Measurements from ENCODE around the gene DUSP18.

The DUSP18 gene

DNA sequence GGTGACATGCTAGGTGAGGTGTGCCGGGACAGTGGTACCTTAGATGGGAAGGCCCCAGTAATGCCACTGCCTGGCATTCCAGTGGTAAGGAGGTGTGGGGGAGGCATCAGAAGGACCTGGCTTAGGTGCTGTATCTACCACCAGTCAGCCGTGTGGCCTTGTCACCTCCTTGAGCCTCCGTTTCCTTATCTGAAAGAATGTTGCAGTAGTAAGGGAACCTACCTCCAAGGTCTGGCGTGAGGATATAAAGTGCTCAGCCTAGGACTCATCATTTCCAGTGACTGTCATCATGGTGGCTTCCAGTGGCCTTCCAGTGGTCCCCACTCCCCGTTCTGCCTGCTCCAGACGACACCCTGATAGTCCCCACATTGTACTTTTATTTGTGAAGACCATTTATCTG lies 6.8 kb upstream of the DUSP18 start:
- no peak overlapping the region for H3K9ac ChIP-seq (ENCODE audit: low read length)
- no peaks in the 10 kb centered on the region for H3K9me3 ChIP-seq (ENCODE audit: control insufficient read depth, low read depth, low read length)
- no peak overlapping the region for H3K27ac ChIP-seq (ENCODE audit: low read length)
- no peaks in the 10 kb centered on the region for H3K36me3 ChIP-seq (ENCODE audit: control insufficient read depth, low read depth, low read length)
- H3K27me3 ChIP-seq (ENCODE audit: control insufficient read depth, insufficient read depth, low read length): no peaks in the 10 kb centered on the region
- H3K4me1 ChIP-seq (ENCODE audit: control insufficient read depth, low read depth, low read length): peaks cover 6% of the 10 kb centered on the region
- no peak overlapping the region for H3K4me3 ChIP-seq (ENCODE audit: low read length)

DNA sequence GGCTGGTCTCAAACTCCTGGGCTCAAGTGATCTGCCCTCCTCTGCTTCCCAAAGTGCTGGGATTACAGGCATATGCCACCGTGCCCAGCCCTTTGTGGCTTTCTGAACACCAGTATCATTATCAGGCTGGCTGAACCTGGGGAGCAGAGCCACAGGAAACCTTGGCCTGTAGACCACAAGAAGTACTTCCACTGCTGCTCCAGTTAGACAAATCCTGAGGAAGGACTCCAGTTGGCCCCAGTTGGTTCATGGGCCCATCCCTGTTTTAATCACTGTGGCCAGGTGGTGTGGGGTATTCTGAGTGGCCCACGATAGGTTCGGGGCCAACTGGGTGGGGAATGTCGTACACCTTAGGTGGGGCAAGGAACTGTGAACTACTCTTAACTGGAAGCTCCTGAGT lies 5.5 kb upstream of the DUSP18 start:
- Histone ChIP-seq H3K4me3 (ENCODE audit: low read length) (no peak overlapping the region), H3K27me3 (ENCODE audit: control insufficient read depth, insufficient read depth, low read length) (peaks cover 12% of the 10 kb centered on the region), H3K9ac (ENCODE audit: low read length) (no peak overlapping the region)

DNA sequence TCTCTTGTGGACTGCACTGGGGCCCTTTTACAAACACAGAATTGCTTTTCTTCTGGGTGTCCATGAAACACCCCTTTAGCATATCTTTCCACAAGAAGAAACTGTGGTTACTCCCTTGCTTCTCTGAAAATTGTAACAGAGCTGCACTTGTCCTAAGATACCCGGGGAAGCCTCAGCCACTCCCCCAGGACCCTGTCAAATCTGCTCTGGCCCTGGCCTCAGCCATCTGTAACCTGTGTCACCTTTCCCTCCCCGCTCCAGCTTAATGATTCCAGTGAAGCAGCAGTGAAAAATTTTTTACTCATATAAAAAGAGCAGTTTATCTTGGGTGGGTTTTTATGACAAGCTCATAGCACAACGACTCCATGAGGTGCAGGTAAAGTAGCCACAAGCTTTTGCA lies 3.4 kb upstream of the DUSP18 start:
- peaks cover 11% of the 10 kb centered on the region for H3K4me1 ChIP-seq (ENCODE audit: control insufficient read depth, low read depth, low read length)
- H3K36me3 ChIP-seq (ENCODE audit: control insufficient read depth, low read depth, low read length): no peaks in the 10 kb centered on the region
- H3K4me3 ChIP-seq (ENCODE audit: low read length): no peak overlapping the region
- peaks cover 21% of the 10 kb centered on the region for H3K27me3 ChIP-seq (ENCODE audit: control insufficient read depth, insufficient read depth, low read length)
- H3K9me3 ChIP-seq (ENCODE audit: control insufficient read depth, low read depth, low read length): no peaks in the 10 kb centered on the region
- no peak overlapping the region for H3K27ac ChIP-seq (ENCODE audit: low read length)
- no peak overlapping the region for H3K9ac ChIP-seq (ENCODE audit: low read length)

More for the DNA sequence above, 5.5 kb upstream of the DUSP18 start:
- Histone ChIP-seq H3K9me3 (ENCODE audit: control insufficient read depth, low read depth, low read length) (no peaks in the 10 kb centered on the region), H3K4me1 (ENCODE audit: control insufficient read depth, low read depth, low read length) (peaks cover 4% of the 10 kb centered on the region), H3K36me3 (ENCODE audit: control insufficient read depth, low read depth, low read length) (no peaks in the 10 kb centered on the region), H3K27ac (ENCODE audit: low read length) (no peak overlapping the region)

DNA sequence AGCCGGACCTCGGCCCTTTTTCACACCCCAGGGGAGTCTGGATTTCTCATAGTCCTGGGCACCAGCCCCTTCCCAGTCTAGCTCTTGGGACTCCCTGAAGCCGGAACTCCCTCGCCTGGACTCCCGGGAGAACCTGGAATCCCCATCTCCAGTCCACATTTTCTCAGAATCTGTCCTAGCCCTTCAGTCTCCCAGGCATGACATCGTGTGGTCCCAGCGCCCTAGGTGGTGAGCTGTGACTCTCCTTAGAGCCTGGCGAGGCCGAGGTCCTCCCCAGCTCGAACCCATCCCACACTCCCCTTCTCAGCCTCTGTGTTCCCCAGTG lies 673 bp upstream of the DUSP18 start:
- Histone ChIP-seq H3K9ac (ENCODE audit: low read length) (peak overlapping the region; percentile 58), H3K27ac (ENCODE audit: low read length) (no peak overlapping the region), H3K27me3 (ENCODE audit: control insufficient read depth, insufficient read depth, low read length) (peaks cover 27% of the 10 kb centered on the region), H3K9me3 (ENCODE audit: control insufficient read depth, low read depth, low read length) (no peaks in the 10 kb centered on the region), H3K36me3 (ENCODE audit: control insufficient read depth, low read depth, low read length) (no peaks in the 10 kb centered on the region), H3K4me1 (ENCODE audit: control insufficient read depth, low read depth, low read length) (peaks cover 11% of the 10 kb centered on the region), H3K4me3 (ENCODE audit: low read length) (peak overlapping the region; percentile 81)

DNA sequence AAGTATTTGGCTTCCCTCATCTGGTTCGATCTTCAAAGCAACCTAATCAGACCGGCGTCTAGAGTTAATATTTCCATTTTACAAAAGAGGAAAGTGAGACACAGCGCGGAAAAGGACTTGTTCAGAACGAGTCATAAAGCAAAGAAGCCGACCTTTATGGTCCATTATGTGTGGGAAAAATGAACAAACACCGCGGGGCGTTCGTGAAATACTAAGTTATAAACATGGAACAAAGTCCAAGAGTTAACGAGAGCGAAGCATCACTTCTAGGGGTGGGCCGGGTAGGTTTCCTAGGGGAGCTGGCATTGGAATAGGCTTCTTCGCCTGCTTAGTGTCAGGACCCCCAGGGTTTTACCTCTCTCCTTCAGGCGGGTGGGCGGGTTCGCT lies 575 bp downstream of the DUSP18 start:
- Histone ChIP-seq H3K27ac (ENCODE audit: low read length) (no peak overlapping the region), H3K9ac (ENCODE audit: low read length) (peak overlapping the region; percentile 29), H3K27me3 (ENCODE audit: control insufficient read depth, insufficient read depth, low read length) (peaks cover 27% of the 10 kb centered on the region), H3K9me3 (ENCODE audit: control insufficient read depth, low read depth, low read length) (no peaks in the 10 kb centered on the region), H3K4me3 (ENCODE audit: low read length) (peak overlapping the region; percentile 81), H3K4me1 (ENCODE audit: control insufficient read depth, low read depth, low read length) (peaks cover 11% of the 10 kb centered on the region), H3K36me3 (ENCODE audit: control insufficient read depth, low read depth, low read length) (no peaks in the 10 kb centered on the region)

DNA sequence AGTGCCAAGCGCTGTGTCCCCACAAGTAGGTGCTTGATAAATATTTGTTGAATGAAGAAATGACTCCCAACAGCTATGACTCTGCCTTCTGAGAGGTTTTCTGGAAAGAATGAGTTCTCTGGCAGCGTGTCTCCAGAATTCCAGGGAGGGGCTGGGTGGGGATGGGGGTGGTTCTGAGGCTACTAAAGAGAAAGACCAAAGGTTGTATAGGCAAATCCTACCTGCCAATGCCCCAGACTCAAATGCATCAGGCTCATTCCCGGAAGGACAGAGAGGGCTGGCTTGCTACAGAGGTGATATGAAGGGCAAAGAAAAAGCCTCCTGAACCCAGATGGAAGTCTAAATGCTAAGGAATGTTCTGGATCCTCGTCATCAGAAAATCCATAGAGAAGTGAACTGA lies 1.9 kb downstream of the DUSP18 start:
- Histone ChIP-seq H3K9me3 (ENCODE audit: control insufficient read depth, low read depth, low read length) (no peaks in the 10 kb centered on the region), H3K4me3 (ENCODE audit: low read length) (no peak overlapping the region)

DNA sequence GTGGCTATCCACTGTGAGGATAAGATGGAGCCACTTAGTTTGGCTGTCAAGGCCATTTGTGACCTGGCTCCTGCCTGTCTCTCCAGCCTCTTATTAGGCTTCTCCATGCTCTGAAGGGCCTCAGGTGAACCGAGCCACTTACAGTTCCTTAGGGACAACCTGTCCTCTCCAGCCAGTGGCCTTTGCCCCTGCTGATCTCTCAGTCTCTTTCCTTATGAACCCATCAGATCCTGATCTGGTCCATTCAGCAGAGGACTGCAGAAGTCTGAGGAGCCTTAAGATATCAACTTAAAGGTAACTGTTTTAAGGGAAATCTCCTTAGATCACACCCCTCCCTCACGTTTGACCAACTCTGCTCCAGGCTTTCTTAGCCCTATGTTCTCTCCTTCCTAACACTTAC lies 2.4 kb downstream of the DUSP18 start:
- H3K9ac ChIP-seq (ENCODE audit: low read length): no peak overlapping the region
- H3K9me3 ChIP-seq (ENCODE audit: control insufficient read depth, low read depth, low read length): no peaks in the 10 kb centered on the region
- peaks cover 11% of the 10 kb centered on the region for H3K4me1 ChIP-seq (ENCODE audit: control insufficient read depth, low read depth, low read length)
- no peak overlapping the region for H3K4me3 ChIP-seq (ENCODE audit: low read length)
- H3K27me3 ChIP-seq (ENCODE audit: control insufficient read depth, insufficient read depth, low read length): peaks cover 27% of the 10 kb centered on the region
- no peaks in the 10 kb centered on the region for H3K36me3 ChIP-seq (ENCODE audit: control insufficient read depth, low read depth, low read length)
- H3K27ac ChIP-seq (ENCODE audit: low read length): no peak overlapping the region

More for the DNA sequence above, 1.9 kb downstream of the DUSP18 start:
- H3K27me3 ChIP-seq (ENCODE audit: control insufficient read depth, insufficient read depth, low read length): peaks cover 27% of the 10 kb centered on the region
- H3K9ac ChIP-seq (ENCODE audit: low read length): no peak overlapping the region
- peaks cover 11% of the 10 kb centered on the region for H3K4me1 ChIP-seq (ENCODE audit: control insufficient read depth, low read depth, low read length)
- H3K36me3 ChIP-seq (ENCODE audit: control insufficient read depth, low read depth, low read length): no peaks in the 10 kb centered on the region
- H3K27ac ChIP-seq (ENCODE audit: low read length): no peak overlapping the region

DNA sequence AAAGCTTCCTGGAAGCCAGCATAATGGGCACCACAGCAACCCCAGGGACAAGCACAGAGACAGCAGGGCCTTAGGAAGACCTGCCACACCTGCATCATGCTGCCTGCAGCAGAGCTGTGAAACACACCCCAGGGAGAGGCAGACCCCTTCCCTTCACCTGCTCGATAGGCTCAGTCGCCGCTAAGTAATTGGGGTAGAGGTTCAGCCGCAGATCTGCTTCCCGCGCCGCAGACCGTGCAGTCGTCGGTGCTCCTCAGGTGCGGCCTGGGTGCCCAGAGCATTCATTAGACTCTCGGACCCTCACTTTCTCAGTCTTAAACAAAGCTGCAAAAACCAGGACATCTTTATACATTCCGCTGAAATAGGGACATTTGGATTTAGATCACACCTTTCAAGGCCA lies 2.9 kb downstream of the DUSP18 start:
- Histone ChIP-seq H3K36me3 (ENCODE audit: control insufficient read depth, low read depth, low read length) (no peaks in the 10 kb centered on the region), H3K9me3 (ENCODE audit: control insufficient read depth, low read depth, low read length) (no peaks in the 10 kb centered on the region), H3K4me1 (ENCODE audit: control insufficient read depth, low read depth, low read length) (peaks cover 11% of the 10 kb centered on the region), H3K9ac (ENCODE audit: low read length) (no peak overlapping the region), H3K4me3 (ENCODE audit: low read length) (no peak overlapping the region), H3K27ac (ENCODE audit: low read length) (no peak overlapping the region), H3K27me3 (ENCODE audit: control insufficient read depth, insufficient read depth, low read length) (peaks cover 27% of the 10 kb centered on the region)

DNA sequence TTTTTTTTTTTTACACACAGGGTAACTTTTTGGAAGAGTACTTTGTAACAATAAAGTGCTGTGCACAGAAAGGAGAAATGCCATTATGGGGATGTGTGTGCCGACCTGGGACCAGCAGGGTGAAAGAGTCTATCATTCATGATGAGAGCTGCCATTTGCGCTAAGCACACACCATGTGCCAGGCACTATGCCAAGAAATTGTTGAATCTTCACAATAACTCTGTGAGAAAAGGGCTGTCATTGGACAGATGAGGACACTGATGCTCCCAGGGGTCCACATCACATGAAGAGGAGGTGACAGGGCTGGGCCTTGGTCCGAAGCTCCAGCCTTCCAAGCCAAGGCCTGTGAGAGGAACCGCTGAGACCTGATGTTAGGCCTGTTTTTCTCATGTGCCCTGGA lies 5.6 kb downstream of the DUSP18 start:
- Histone ChIP-seq H3K27ac (ENCODE audit: low read length) (no peak overlapping the region), H3K4me1 (ENCODE audit: control insufficient read depth, low read depth, low read length) (peaks cover 6% of the 10 kb centered on the region), H3K27me3 (ENCODE audit: control insufficient read depth, insufficient read depth, low read length) (peaks cover 13% of the 10 kb centered on the region), H3K9ac (ENCODE audit: low read length) (no peak overlapping the region), H3K36me3 (ENCODE audit: control insufficient read depth, low read depth, low read length) (no peaks in the 10 kb centered on the region), H3K4me3 (ENCODE audit: low read length) (no peak overlapping the region), H3K9me3 (ENCODE audit: control insufficient read depth, low read depth, low read length) (no peaks in the 10 kb centered on the region)

DNA sequence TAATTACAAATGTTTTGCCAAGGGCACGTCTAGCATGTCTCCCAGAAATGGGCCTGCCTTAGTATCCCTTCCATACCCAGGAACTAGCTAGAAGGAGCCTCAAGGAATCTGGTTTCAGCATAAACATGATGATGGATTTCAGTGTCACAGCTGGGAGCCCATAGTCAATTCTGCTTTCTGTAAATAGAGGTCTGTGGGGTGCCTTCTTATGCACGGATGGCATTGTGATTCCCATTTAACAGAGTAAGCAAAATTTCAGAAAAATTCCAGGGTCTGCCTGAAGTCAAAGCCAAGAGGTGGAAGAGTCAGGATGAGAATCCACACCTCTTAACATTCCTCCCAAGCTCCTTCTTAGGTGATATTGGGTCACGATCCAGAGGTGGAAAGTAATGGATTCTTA lies 12.1 kb downstream of the DUSP18 start:
- H3K27me3 ChIP-seq (ENCODE audit: control insufficient read depth, insufficient read depth, low read length): no peaks in the 10 kb centered on the region
- no peak overlapping the region for H3K4me3 ChIP-seq (ENCODE audit: low read length)
- H3K9me3 ChIP-seq (ENCODE audit: control insufficient read depth, low read depth, low read length): no peaks in the 10 kb centered on the region
- no peak overlapping the region for H3K9ac ChIP-seq (ENCODE audit: low read length)
- H3K27ac ChIP-seq (ENCODE audit: low read length): no peak overlapping the region
- no peaks in the 10 kb centered on the region for H3K36me3 ChIP-seq (ENCODE audit: control insufficient read depth, low read depth, low read length)
- H3K4me1 ChIP-seq (ENCODE audit: control insufficient read depth, low read depth, low read length): no peaks in the 10 kb centered on the region

DNA sequence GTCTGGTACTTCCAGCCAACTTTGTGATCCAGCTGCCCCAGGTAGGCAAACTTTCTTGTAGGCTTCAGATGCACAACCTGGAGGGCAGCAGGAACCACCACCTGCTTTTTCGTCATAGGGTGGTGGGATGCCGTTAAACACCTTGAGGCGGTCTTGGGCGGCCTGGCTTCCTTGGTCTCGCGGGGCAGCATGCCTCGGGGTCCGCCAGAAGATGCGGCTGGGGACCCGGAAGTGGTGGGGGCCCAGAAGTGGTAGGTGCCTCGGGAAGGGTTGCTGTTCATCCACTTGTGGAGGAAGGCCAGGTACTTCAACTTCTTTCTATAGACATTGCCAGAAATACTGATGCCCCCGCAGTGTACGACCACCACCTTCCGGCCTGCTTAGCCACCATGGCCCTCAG lies 13.3 kb downstream of the DUSP18 start:
- H3K27ac ChIP-seq (ENCODE audit: low read length): no peak overlapping the region
- H3K4me1 ChIP-seq (ENCODE audit: control insufficient read depth, low read depth, low read length): no peaks in the 10 kb centered on the region
- H3K27me3 ChIP-seq (ENCODE audit: control insufficient read depth, insufficient read depth, low read length): no peaks in the 10 kb centered on the region
- H3K36me3 ChIP-seq (ENCODE audit: control insufficient read depth, low read depth, low read length): no peaks in the 10 kb centered on the region
- no peak overlapping the region for H3K9ac ChIP-seq (ENCODE audit: low read length)
- no peak overlapping the region for H3K4me3 ChIP-seq (ENCODE audit: low read length)
- H3K9me3 ChIP-seq (ENCODE audit: control insufficient read depth, low read depth, low read length): no peaks in the 10 kb centered on the region

DNA sequence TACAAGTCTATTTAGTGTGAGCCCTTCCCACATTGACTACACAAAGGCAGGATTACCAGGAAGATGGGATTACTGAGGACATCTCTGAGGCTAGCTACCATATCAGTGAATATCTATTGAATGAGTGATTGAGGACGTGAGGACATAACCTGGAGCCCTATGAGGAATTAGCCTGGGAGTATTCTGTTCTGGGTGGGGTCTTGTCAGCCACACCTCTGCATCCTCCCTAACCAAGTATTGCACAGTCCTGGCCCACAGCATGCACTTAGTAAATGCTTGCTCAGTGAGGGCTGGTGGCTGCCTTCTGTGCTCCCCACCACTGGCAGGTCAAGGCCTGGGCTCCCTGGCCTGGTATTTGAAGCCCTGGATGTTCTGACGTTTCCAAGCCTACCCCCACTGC lies 14.8 kb downstream of the DUSP18 start:
- Histone ChIP-seq H3K4me1 (ENCODE audit: control insufficient read depth, low read depth, low read length) (no peaks in the 10 kb centered on the region), H3K4me3 (ENCODE audit: low read length) (no peak overlapping the region), H3K9ac (ENCODE audit: low read length) (no peak overlapping the region), H3K27ac (ENCODE audit: low read length) (no peak overlapping the region), H3K27me3 (ENCODE audit: control insufficient read depth, insufficient read depth, low read length) (no peaks in the 10 kb centered on the region), H3K9me3 (ENCODE audit: control insufficient read depth, low read depth, low read length) (no peaks in the 10 kb centered on the region), H3K36me3 (ENCODE audit: control insufficient read depth, low read depth, low read length) (no peaks in the 10 kb centered on the region)
